Gastrocnemius medialis (tissue), 4 donors: ENCODE data around the gene ATP10A.

Experiments used
- CTCF ChIP-seq, 5 experiments: fragments of 450-650 bp in 3 of 5; fragments of 200-600 bp in 2 of 5; sonication (generic) in 2 of 5; IDR thresholded peaks in 4 of 5; conservative IDR thresholded peaks in 1 of 5; 1 replicate in 4 of 5; 2 replicates in 1 of 5; pipeline ENCODE4 v1.5.1; 2016 to 2019; ENCODE audit warnings: antibody characterized with exemption in 5 of 5, mild to moderate bottlenecking in 3 of 5, moderate library complexity in 3 of 5
- POLR2A ChIP-seq, 2 donors: fragments of 450-650 bp; IDR thresholded peaks; one replicate each; pipeline ENCODE4 v1.6.1; 2017; ENCODE audit warnings: antibody characterized with exemption in 2 of 2, mild to moderate bottlenecking in 2 of 2, moderate library complexity in 2 of 2

- TF ChIP-seq CTCF (IDR thresholded peaks at IDR 0.05 in 4 of 5, conservative IDR thresholded peaks at IDR 0.05 in 1 of 5): no peak
- no peak for TF ChIP-seq POLR2A (IDR thresholded peaks at IDR 0.05)
These were observed 67.4 kb downstream of the ATP10A start for GRCh38 chr15:25795712-25796111.
